Right hindlimb (tissue), 1 donor: ENCODE measurements around the gene CPNE6.
A peak's percentile ranks its signal among the peaks of the same experiment; 100 is the strongest.
"Not testable (repeated sequence)": the region's sequence is repeated elsewhere in the genome, so short reads cannot be mapped to it uniquely, and the experiment has no call there.

Source experiments
- DNase-seq: peaks from one replicate; pipeline ENCODE4 v3.0.0-alpha.2; 2018

Gene CPNE6

DNA sequence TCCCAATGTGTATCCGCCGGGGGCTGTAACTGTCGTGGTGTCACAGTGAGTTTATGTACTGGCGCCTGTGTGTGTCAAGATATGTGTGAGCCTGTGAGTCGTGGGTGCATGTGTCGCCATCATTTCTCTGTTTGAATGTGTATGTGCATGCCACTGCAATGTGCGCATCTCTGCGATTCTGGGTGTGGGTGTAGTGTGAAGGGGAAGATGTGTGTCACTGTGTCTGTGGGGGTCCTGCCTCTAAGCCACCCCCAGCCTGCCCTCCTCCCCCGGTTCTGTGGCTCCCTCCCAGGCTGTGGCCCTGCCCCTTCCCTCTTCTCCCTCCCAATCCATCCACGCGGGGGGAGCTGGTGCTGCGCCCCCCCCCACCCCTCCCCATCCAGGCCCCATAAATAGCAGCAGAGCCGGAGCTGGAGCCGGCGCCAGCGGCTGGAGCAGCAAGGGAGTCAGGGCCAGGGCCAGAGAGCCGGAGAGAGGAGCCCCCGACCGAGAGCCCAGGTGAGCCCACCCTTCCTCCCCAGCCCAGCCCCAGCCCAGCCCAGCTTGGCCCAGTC lies at the start of gene CPNE6:
Gene CPNE6, plus strand, starts transcription at position 419 of the 554 bp plus-strand sequence. CDS start 1,375 bp downstream, outside the sequence.
- no peak for DNase-seq

DNA sequence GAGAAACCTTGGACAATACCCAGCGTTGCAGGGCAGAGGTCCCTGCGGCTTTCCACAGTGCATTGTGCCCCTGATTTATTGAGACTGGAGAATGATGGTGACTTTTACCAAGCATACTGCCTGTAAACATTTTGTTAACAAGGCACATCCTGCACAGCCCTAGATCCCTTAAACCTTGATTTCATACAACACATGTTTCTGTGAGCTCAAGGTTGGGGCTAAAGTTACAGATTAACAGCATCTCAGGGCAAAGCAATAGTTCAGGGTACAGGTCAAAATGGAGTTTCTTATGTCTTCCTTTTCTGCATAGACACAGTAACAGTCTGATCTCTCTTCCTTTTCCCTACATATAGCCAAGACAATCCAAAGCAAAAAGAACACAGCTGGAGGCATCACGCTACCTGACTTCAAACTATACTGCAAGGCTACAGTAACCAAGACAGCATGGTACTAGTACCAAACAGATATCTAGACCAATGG lies 46.4 kb upstream of the CPNE6 start:
- not testable (repeated sequence) for DNase-seq

DNA sequence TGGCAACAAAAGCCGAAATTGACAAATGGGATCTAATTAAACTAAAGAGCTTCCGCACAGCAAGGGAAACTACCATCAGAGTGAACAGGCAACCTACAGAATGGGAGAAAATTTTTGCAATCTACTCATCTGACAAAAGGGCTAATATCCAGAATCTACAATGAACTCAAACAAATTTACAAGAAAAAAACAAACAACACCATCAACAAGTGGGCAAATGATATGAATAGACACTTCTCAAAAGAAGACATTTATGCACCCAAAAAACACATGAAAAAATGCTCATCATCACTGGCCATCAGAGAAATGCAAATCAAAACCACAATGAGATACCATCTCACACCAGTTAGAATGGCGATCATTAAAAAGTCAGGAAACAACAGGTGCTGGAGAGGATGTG lies 41.7 kb upstream of the CPNE6 start:
- DNase-seq, result not testable (repeated sequence)

GRCh38 chr14:24031331-24031730 lies 40.0 kb upstream of the CPNE6 start:
- DNase-seq, result not testable (repeated sequence)

GRCh38 chr14:24032727-24033418 lies 38.5 kb upstream of the CPNE6 start:
- DNase-seq, result no peak

DNA sequence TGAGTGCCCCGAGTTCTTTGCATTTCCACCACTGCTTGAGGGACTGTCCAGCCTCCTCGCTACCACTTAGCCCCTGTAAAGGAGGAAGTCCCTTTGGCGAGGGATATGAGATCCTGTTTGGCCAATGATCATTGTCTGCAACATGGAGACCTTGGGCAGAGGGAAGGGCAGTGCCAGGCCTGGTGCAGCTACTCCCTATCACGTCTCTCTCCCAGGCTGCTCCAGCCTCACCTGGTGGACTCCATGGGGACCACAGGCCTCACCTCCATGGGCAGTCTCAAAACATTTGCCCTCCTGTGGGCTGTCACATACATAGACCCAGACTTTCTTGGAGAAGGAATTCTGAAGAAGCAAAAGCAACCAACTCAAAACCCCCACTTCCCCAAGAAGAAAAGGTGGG lies 35.6 kb upstream of the CPNE6 start:
- not testable (repeated sequence) for DNase-seq

DNA sequence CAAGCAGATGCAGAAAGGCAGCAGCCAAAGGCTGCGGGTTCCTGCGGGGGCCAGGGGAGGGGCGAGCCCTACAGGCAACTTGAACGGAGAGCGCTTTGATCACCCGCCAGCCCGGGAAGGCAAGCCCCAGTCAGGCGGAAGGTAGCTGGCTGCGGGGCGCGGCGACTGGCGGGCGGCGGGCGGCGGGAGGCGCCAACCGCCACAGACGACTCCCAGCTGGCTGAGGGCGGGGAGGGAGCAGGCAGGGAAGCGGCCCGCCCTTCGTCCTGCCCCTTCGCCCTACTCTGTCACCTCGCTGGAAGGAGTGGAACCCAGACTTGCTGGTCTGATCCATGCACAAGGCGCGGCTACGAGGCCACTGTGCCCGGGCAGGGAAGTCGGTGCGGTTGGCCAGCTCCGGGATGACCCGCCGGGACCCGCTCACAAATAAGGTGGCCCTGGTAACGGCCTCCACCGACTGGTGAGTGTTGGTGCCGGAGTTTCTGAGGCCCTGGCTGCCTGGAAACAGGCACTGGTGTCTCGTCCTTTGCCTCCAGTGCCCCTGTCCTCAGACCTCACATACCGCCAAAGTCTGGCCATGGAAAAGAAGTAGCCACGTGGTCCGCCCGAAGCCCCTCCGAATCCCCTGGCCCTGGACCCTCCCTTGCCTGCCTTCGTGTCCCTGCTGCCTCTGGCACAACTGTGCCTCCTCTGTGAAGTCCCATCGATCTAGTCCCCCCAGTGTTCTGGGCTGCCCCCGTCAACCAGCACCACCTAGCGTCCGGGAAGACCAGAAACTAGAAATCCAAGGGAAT lies 35.0 kb upstream of the CPNE6 start:
- DNase-seq, result peak; percentile 87

- DNase-seq, result not testable (repeated sequence)
These were observed 34.3 kb upstream of the CPNE6 start for GRCh38 chr14:24036963-24037657.

GRCh38 chr14:24037658-24038037 lies 33.7 kb upstream of the CPNE6 start:
- no peak for DNase-seq

DNA sequence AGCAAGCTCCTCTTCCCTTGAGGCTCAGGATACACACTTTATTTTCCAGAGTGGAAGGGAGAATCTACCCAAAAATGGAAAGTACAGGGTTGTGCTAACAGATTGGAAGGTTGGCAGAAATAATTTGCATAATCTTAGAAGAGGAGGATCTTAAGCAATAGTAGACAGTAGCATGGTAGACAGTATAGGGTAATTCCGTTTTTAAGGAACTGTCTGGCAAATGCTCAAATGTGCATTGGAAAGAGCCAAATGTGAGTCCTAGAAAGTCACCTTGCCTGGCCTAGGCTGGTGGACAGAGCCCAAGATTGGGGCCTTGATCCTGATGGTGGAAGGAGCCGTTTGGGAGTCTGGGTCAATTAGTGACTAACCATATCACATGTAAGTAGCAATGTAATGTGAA lies 32.7 kb upstream of the CPNE6 start:
- no peak for DNase-seq

GRCh38 chr14:24040692-24041091 lies 30.7 kb upstream of the CPNE6 start:
- no peak for DNase-seq

DNA sequence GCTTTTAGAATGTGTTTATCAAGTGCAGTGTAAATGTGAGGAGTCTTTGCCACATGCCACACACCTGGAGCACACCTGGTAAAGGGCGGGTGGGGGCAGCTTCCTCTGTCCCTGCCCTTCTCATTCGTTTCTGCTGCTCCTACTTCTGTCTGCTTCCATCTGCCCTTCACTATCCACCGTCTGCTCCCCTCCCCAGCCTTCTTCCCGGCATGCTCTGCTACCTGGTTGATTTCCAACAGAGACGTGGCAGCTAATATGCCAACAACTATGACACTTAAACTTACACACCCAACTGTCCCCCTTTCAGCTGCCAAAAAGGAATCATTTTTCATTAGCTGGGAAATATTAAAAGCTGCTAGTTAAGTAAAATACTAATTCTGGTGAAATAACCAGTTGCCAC lies 28.6 kb upstream of the CPNE6 start:
- no peak for DNase-seq

DNA sequence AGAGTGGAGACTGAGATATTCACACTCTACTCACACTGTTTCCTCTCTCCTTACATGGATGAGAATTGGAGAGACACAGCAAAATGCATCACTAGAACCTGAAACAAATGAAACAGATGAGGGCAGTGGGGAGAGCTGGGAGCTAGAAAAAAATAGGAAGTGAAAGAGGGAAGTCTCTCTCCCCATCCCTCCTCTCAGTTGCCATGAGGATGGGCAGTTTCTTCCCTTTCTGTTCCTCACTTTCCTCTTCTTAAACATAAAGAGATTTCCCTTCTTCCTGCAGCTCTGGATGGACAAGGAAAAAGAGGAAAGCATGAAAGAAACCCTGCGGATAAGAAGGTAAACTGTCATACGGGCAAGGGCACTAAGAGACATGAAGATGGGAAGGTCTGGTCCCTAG lies 22.4 kb upstream of the CPNE6 start:
- not testable (repeated sequence) for DNase-seq

DNA sequence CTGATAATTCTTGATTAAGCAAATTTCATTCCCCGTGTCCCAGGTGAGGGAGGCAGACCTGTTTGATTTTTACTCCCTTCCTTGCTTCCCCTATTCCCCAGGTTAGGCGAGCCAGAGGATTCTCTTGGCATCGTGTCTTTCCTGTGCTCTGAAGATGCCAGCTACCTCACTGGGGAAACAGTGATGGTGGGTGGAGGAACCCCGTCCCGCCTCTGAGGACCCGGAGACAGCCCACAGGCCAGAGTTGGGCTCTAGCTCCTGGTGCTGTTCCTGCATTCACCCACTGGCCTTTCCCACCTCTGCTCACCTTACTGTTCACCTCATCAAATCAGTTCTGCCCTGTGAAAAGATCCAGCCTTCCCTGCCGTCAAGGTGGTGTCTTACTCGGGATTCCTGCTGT lies 20.6 kb upstream of the CPNE6 start:
- DNase-seq, result not testable (repeated sequence)

DNA sequence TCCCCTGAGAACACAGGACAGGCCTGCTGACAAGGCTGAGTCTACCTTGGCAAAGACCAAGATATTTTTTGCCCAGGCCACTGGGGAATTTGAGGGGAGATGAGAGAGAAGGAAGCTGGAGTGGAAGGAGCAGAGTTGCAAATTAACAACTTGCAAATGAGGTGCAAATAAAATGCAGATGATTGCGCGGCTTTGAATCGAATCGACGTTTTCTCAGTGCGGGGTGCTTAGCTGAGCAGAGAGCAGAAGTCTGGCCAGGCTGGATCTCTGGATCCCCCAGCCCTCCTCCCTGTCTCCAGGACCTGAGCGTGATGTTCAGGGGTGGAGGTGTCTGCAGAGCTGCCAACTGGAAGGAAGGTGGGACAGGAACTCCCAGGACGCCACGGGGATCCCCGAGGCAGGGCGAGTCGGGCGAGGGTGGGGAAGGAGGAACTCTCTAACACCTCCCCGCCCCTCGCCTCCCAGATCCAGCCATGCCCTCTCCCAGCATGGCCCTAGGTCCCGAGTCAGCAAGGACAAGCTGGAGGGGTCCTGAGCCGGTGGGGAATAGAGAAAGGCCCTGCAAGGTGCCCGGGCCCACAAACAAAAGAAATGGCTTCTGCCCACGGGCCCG lies 20.1 kb upstream of the CPNE6 start:
- no peak for DNase-seq

- DNase-seq, result peak; percentile 80
These were observed 19.3 kb upstream of the CPNE6 start, which contains the start of gene CARMIL3 for GRCh38 chr14:24051789-24052655. Gene CARMIL3, plus strand, starts transcription at chr14:24052009. Its CDS starts 145 bp downstream, at chr14:24052154.

GRCh38 chr14:24052656-24053547 lies 18.5 kb upstream of the CPNE6 start:
- DNase-seq, result no peak

- no peak for DNase-seq
These were observed 17.6 kb upstream of the CPNE6 start for GRCh38 chr14:24053548-24054323.

GRCh38 chr14:24054324-24054641 lies 17.1 kb upstream of the CPNE6 start:
- DNase-seq, result no peak

- DNase-seq, result no peak
These were observed 16.7 kb upstream of the CPNE6 start for GRCh38 chr14:24054646-24055045.
